Myocyte (in vitro differentiated cells): Measurements from ENCODE around the gene RASSF3. TPM values are rescaled to one million over a fixed set of nuclear protein-coding genes. Genes with fewer than 3 reads are reported as not detected.
"Not testable (repeated sequence)": the region's sequence is repeated elsewhere in the genome, so short reads cannot be mapped to it uniquely, and the experiment has no call there.

Source experiments
- DNase-seq: peaks from one replicate; pipeline ENCODE4 v3.0.0-alpha.2; 2012; ENCODE audit warnings: low read depth
- total RNA-seq: library from RNA; depleted of rRNA; stranded (reverse); fragments of >200 nt; gene quantifications from 2 replicates; pipeline ENCODE4 v1.2.3, GENCODE V29; 2014

The RASSF3 gene
- total RNA-seq, 1 donor from 2014 or later, result 36.1 TPM

GRCh38 chr12:64595863-64596793 is 14.2 kb upstream of the RASSF3 start:
- DNase-seq, result no peak

- no peak for DNase-seq
Measured at GRCh38 chr12:64598831-64599230, 11.5 kb upstream of the RASSF3 start.

- DNase-seq, result no peak
Measured at GRCh38 chr12:64600164-64600561, 10.1 kb upstream of the RASSF3 start.

GRCh38 chr12:64603183-64603841 is 7.0 kb upstream of the RASSF3 start:
- no peak for DNase-seq

GRCh38 chr12:64608901-64609535 is 1.3 kb upstream of the RASSF3 start:
- DNase-seq, result peak; percentile 22

GRCh38 chr12:64609536-64610078 is 688 bp upstream of the RASSF3 start:
- peak; percentile 29 for DNase-seq

GRCh38 chr12:64610660-64611340 is 505 bp downstream of the RASSF3 start:
- peak; percentile 68 for DNase-seq

GRCh38 chr12:64611341-64612284 is 1.3 kb downstream of the RASSF3 start:
- peak; percentile 59 for DNase-seq

GRCh38 chr12:64612843-64613242 is 2.5 kb downstream of the RASSF3 start:
- DNase-seq, result no peak

GRCh38 chr12:64613775-64614398 is 3.6 kb downstream of the RASSF3 start:
- not testable (repeated sequence) for DNase-seq

- peak; percentile 39 for DNase-seq
Measured at GRCh38 chr12:64616201-64616600, 5.9 kb downstream of the RASSF3 start.

- DNase-seq, result peak; percentile 47
Measured at GRCh38 chr12:64618953-64619590, 8.8 kb downstream of the RASSF3 start.

GRCh38 chr12:64621257-64621942 is 11.1 kb downstream of the RASSF3 start:
- no peak for DNase-seq

- DNase-seq, result no peak
Measured at GRCh38 chr12:64624035-64624434, 13.7 kb downstream of the RASSF3 start.

- peak; percentile 79 for DNase-seq
Measured at GRCh38 chr12:64625243-64626077, 15.2 kb downstream of the RASSF3 start.

- DNase-seq, result not testable (repeated sequence)
Measured at GRCh38 chr12:64626588-64626987, 16.3 kb downstream of the RASSF3 start.

GRCh38 chr12:64627771-64628170 is 17.5 kb downstream of the RASSF3 start:
- DNase-seq, result peak; percentile 50
